Activated B cell treated with CpG ODN at 0.5 μM for 24 hours (primary cell): ENCODE measurements around the gene RBMS3. TPM values are rescaled to one million over a fixed set of nuclear protein-coding genes. Genes with fewer than 3 reads are reported as not detected.

Experiments
- ATAC-seq: fragments of 200-7000 bp; cut with Tn5 transposase; one replicate; pipeline ENCODE4 v1.10.0; 2021; ENCODE audit warnings: low read depth, mild to moderate bottlenecking, moderate library complexity
- CTCF ChIA-PET: fragments of 350-600 bp; sonication (Branson Sonifier 250); formaldehyde crosslinking; loops from one replicate; lab custom pipeline; 2021; ENCODE audit warnings: antibody characterized with exemption; lab: Charles Lee
- POLR2A ChIA-PET: fragments of 350-600 bp; sonication (Branson Sonifier 250); formaldehyde crosslinking; loops from one replicate; lab custom pipeline; 2021; ENCODE audit warnings: antibody characterized with exemption; lab: Charles Lee
- DNase-seq: peaks from one replicate; pipeline ENCODE4 v3.0.0; 2022
- H3K27ac Mint-ChIP-seq: one replicate; pipeline ENCODE4 v1.8.0; 2020; ENCODE audit warnings: mixed read lengths
- H3K27me3 Mint-ChIP-seq: one replicate; pipeline ENCODE4 v1.8.0; 2021; ENCODE audit warnings: mixed read lengths
- H3K36me3 Mint-ChIP-seq: one replicate; pipeline ENCODE4 v1.8.0; 2021; ENCODE audit warnings: low read depth, mixed read lengths
- H3K4me1 Mint-ChIP-seq: one replicate; pipeline ENCODE4 v1.8.0; 2021; ENCODE audit warnings: mixed read lengths
- H3K4me3 Mint-ChIP-seq: one replicate; pipeline ENCODE4 v1.8.0; 2020; ENCODE audit warnings: mild to moderate bottlenecking, mixed read lengths
- H3K9me3 Mint-ChIP-seq: one replicate; pipeline ENCODE4 v1.8.0; 2020; ENCODE audit warnings: mixed read lengths
- CTCF ChIP-seq: fragments of 200-600 bp; IDR thresholded peaks from one replicate; pipeline ENCODE4 v1.8.0; 2022; ENCODE audit warnings: antibody characterized with exemption, mild to moderate bottlenecking
- intact Hi-C: fragments of 100-400 bp; cut with micrococcal nuclease; formaldehyde crosslinking; loops from one replicate; pipeline ENCODE4 v1.15.1; 2024
- total RNA-seq: library from RNA; stranded (reverse); gene quantifications from 2 replicates; pipeline ENCODE4 v1.2.3, GENCODE V29; 2022

RBMS3 gene
- total RNA-seq, 1 donor from 2014 or later = 0.31 TPM

GRCh38 chr3:29503314-29503713 lies 222.4 kb downstream of the RBMS3 start:
- no peak for TF ChIP-seq CTCF
- ATAC-seq (no peak), DNase-seq (no peak)
- ChIA-PET CTCF (no interaction called here), POLR2A (no interaction called here)
- Mint-ChIP-seq H3K27me3 (no peaks in the 10 kb centered on the region), H3K4me1 (no peaks in the 10 kb centered on the region), H3K4me3 (no peak overlapping the region), H3K27ac (no peak overlapping the region), H3K9me3 (no peaks in the 10 kb centered on the region), H3K36me3 (no peaks in the 10 kb centered on the region)
- intact Hi-C loops = no loop called here

GRCh38 chr3:29503958-29504357 lies 223.1 kb downstream of the RBMS3 start:
- POLR2A ChIA-PET = no interaction called here
- no peaks in the 10 kb centered on the region for H3K9me3 Mint-ChIP-seq
- H3K27ac Mint-ChIP-seq = no peak overlapping the region
- no peak for DNase-seq
- H3K27me3 Mint-ChIP-seq = no peaks in the 10 kb centered on the region
- no peaks in the 10 kb centered on the region for H3K36me3 Mint-ChIP-seq
- H3K4me3 Mint-ChIP-seq = no peak overlapping the region
- intact Hi-C loops = no loop called here
- CTCF ChIA-PET = no interaction called here
- H3K4me1 Mint-ChIP-seq = no peaks in the 10 kb centered on the region
- TF ChIP-seq CTCF = no peak
- ATAC-seq = no peak

- DNase-seq (no peak), ATAC-seq (no peak)
- H3K36me3 Mint-ChIP-seq = no peaks in the 10 kb centered on the region
- POLR2A ChIA-PET = no interaction called here
- no peak overlapping the region for H3K27ac Mint-ChIP-seq
- intact Hi-C loops = no loop called here
- no peaks in the 10 kb centered on the region for H3K9me3 Mint-ChIP-seq
- CTCF ChIA-PET = no interaction called here
- H3K27me3 Mint-ChIP-seq = no peaks in the 10 kb centered on the region
- no peak overlapping the region for H3K4me3 Mint-ChIP-seq
- TF ChIP-seq CTCF = no peak
- H3K4me1 Mint-ChIP-seq = no peaks in the 10 kb centered on the region
Observed at GRCh38 chr3:29506502-29506901, 225.6 kb downstream of the RBMS3 start.

GRCh38 chr3:29511701-29512100 lies 230.8 kb downstream of the RBMS3 start:
- no peak for TF ChIP-seq CTCF
- no peak overlapping the region for H3K4me3 Mint-ChIP-seq
- H3K4me1 Mint-ChIP-seq = no peaks in the 10 kb centered on the region
- POLR2A ChIA-PET = no interaction called here
- CTCF ChIA-PET = no interaction called here
- no peaks in the 10 kb centered on the region for H3K36me3 Mint-ChIP-seq
- H3K27me3 Mint-ChIP-seq = no peaks in the 10 kb centered on the region
- H3K9me3 Mint-ChIP-seq = no peaks in the 10 kb centered on the region
- ATAC-seq = no peak
- intact Hi-C loops = no loop called here
- DNase-seq = no peak
- H3K27ac Mint-ChIP-seq = no peak overlapping the region

- ChIA-PET CTCF (no interaction called here), POLR2A (no interaction called here)
- Mint-ChIP-seq H3K36me3 (no peaks in the 10 kb centered on the region), H3K4me1 (no peaks in the 10 kb centered on the region), H3K27me3 (no peaks in the 10 kb centered on the region), H3K9me3 (no peaks in the 10 kb centered on the region), H3K4me3 (no peak overlapping the region), H3K27ac (no peak overlapping the region)
- no peak for TF ChIP-seq CTCF
- intact Hi-C loops = no loop called here
- DNase-seq (no peak), ATAC-seq (no peak)
Observed at GRCh38 chr3:29512641-29513040, 231.8 kb downstream of the RBMS3 start.
